D721Med (cell line): ENCODE data around the gene CASP2.

Experiments
- DNase-seq: peaks from one replicate; pipeline ENCODE4 v3.0.0; 2011; ENCODE audit warnings: low spot score; ENCODE audit not compliant: insufficient read length
- FAIRE-seq: peaks from 2 replicates; lab custom pipeline; 2011; peaks lifted over from hg19 to GRCh38; lab: Jason Lieb, UNC
- CTCF ChIP-seq: IDR thresholded peaks from 2 replicates; pipeline ENCODE4 v1.5.1; 2012; ENCODE audit warnings: mild to moderate bottlenecking, control low read depth; ENCODE audit not compliant: insufficient read depth; ENCODE audit errors: missing control alignments

The CASP2 gene

GRCh38 chr7:143287935-143288826, at the start of gene CASP2:
CASP2 (plus strand) TSS chr7:143288351; CDS start chr7:143288456, 105 bp downstream.
- no peak for TF ChIP-seq CTCF
- no peak for FAIRE-seq
- DNase-seq, result peak; percentile 96

DNA sequence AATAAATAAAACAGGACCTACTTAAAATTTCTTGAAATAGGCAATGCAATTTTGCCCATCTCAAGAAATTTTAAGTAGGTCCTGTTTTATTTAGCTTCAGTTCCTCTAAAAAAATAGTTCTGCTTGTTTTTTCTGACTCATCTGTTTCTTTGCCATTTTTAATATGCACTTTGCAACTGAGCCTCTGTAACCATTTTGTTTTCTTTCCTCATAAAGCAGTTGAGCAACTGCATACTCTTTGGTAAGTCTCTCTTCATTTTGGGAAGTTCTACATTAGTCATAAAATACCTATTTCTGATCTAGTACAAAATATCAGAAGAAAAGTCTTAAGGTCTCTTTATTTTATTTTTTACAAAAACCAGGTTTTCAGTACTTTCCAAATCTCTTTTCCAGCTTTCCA, 48.3 kb upstream of the CASP2 start:
- TF ChIP-seq CTCF, result no peak
- no peak for DNase-seq
- no peak for FAIRE-seq

DNA sequence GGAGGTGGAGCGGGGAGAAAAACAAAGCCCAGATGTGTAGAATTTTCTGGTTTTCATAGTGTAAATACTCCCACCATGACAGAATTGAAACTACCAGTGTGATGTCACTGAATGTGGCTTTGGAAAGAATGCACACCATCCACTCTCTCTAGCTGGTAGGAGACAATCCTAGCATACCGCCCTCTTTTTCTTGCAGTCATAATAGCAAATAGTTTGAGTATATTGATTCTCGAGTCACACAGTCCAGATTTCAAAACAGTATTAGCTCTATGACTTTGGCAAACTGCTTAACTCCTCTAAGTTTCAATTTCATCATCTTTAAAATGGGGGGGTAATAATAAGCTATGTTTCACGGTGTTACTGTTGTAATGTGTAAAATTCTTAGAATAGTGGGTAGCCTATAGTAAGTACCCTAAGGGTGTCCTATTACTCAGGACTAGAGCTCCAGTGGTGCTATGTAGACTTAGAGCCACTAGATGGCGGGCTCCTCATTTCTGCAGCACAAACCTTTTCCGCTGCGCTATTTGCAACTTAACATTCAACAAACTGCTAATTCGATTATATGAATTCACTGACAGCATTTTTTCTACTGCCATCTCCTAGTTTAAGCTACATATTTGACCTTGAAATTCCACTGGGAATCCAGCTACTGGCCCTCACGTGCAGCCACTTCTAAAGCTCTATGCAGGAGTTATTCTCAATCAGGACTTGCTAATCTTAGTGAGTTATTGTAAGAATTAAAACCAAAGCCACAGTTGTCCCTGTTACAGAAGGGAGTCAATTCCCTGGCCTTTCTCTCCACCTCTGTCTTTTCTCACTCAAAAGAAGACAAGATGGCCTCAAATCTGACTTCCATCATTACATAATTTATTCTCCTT, 47.6 kb upstream of the CASP2 start:
- TF ChIP-seq CTCF, result peak; percentile 82
- FAIRE-seq (no peak), DNase-seq (no peak)

GRCh38 chr7:143242306-143242705, 45.8 kb upstream of the CASP2 start:
- TF ChIP-seq CTCF, result no peak
- DNase-seq (no peak), FAIRE-seq (no peak)

- FAIRE-seq, result no peak
- no peak for TF ChIP-seq CTCF
- DNase-seq, result no peak
Observed at GRCh38 chr7:143243111-143243510, 45.0 kb upstream of the CASP2 start.

DNA sequence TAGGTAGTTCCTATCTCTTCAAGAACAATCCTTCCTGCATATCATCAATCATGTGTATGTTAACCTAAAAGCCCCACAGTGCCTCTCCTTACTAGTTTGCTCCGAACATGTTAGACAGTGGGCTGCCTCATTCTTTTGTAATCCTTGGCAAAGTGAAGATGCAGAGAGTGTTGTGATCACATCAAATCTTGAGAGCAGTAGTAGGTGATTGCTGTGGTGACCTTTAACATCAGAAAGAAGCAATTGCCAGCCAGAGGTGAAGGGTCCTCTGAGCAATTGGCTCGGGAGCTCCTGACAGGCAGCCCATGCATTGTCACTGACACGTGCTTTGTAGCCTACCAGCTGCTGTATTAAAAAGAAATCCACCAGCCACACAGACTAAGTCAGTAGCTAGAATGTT, 44.5 kb upstream of the CASP2 start:
- FAIRE-seq, result no peak
- DNase-seq, result no peak
- no peak for TF ChIP-seq CTCF
